ENCODE data around the gene PRKACA. TPM values are rescaled to one million over a fixed set of nuclear protein-coding genes. Genes with fewer than 3 reads are reported as not detected.

Gene PRKACA
- total RNA-seq = 10 to 100 TPM; 58.1 to 68.7 TPM

DNA sequence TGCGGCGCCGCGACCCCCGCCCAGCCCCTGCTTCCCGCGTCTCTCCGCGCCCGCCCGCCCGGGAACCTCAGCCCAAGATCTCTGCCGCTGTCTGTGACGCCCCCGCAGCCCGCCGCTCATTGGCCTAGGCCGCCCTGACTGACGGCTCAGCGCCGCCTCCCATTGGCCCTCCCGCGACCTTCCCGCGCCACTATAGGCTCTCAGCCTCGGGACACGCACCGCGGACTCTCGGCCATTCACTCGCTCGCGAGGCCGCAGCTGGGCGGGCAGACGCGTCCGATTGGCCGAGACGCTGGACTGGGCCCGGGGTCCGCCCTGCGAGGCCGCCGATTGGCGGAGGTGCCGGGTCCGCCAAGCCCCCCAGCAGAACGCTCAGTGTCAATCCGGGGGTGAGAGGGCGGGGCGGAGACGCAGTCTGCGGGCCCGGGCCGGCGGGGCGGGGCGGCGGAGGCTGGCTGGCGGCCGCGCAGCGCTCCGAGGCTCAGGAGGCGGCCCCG, at the start of gene PRKACA:
Gene PRKACA (minus strand): TSS at position 95 of the 497 bp plus-strand sequence. CDS start 215 bp downstream, outside the sequence.
- intact Hi-C loops (cut with DNase I, micrococcal nuclease) = loop anchor here (1.0 to 2.0 kb wide), 8 partner anchors 19 to 237 kb away; partner anchors contain the start of genes ASF1B (in 2 of the 2), DCAF15 (in 1 of the 2), RFX1 (in 1 of the 2) and SAMD1 (in 1 of the 2)
- peak within 1 kb of the TSS; percentile 77 for H3K27ac Mint-ChIP-seq
- peak; percentile 99 for DNase-seq
- peaks cover 41% of the 10 kb centered on the region for H3K4me1 Mint-ChIP-seq
- H3K9me3 Mint-ChIP-seq (ENCODE audit: low read depth) = no peaks in the 10 kb centered on the region
- ChIA-PET POLR2A (interaction anchor here (2.0 kb wide), 1 partner anchor 19 kb away, joined by 8 read pairs; the partner anchor contains the start of gene ASF1B), CTCF (interaction anchor here (0.6 to 0.9 kb wide), 5 partner anchors 13 to 138 kb away, joined by 3 to 7 read pairs (median 4); partner anchors contain the start of gene ASF1B)
- ATAC-seq = peak; percentile 98
- H3K36me3 Mint-ChIP-seq (ENCODE audit: low read depth) = peaks cover 4% of the 10 kb centered on the region
- H3K27me3 Mint-ChIP-seq = no peaks in the 10 kb centered on the region
- peak within 1 kb of the TSS; percentile 78 for H3K4me3 Mint-ChIP-seq

GRCh38 chr19:14166999-14167575, 49.5 kb upstream of the PRKACA start:
- ATAC-seq (peak; percentile 17), DNase-seq (no peak)
- Mint-ChIP-seq H3K9me3 (ENCODE audit: low read depth) (no peaks in the 10 kb centered on the region), H3K27me3 (no peaks in the 10 kb centered on the region), H3K36me3 (ENCODE audit: low read depth) (peaks cover 24% of the 10 kb centered on the region), H3K4me1 (peaks cover 26% of the 10 kb centered on the region), H3K4me3 (peak overlapping the region; percentile 48), H3K27ac (peak overlapping the region; percentile 82)
- intact Hi-C loops (cut with DNase I, micrococcal nuclease) = no loop called here
- ChIA-PET CTCF (interaction anchor here (0.6 to 0.9 kb wide), 3 partner anchors 8 to 29 kb away, joined by 3 read pairs; no protein-coding TSS in a partner anchor), POLR2A (interaction anchor here (0.7 to 2.4 kb wide), 2 partner anchors 9 to 30 kb away, joined by 3 to 8 read pairs; partner anchors contain the start of gene ASF1B)

GRCh38 chr19:14165990-14166830, 48.6 kb upstream of the PRKACA start:
- no peaks in the 10 kb centered on the region for H3K9me3 Mint-ChIP-seq (ENCODE audit: low read depth)
- peak; percentile 13 for ATAC-seq

GRCh38 chr19:14164724-14165493, 47.3 kb upstream of the PRKACA start:
- ATAC-seq = no peak
- intact Hi-C loops (cut with DNase I, micrococcal nuclease) = no loop called here
- DNase-seq = no peak
- no peak overlapping the region for H3K4me3 Mint-ChIP-seq
- ChIA-PET CTCF (no interaction called here), POLR2A (no interaction called here)
- H3K9me3 Mint-ChIP-seq (ENCODE audit: low read depth) = no peaks in the 10 kb centered on the region
- no peaks in the 10 kb centered on the region for H3K27me3 Mint-ChIP-seq
- peaks cover 26% of the 10 kb centered on the region for H3K4me1 Mint-ChIP-seq
- H3K36me3 Mint-ChIP-seq (ENCODE audit: low read depth) = peaks cover 3% of the 10 kb centered on the region
- H3K27ac Mint-ChIP-seq = no peak overlapping the region

More at GRCh38 chr19:14165990-14166830, 48.6 kb upstream of the PRKACA start:
- peak overlapping the region; percentile 48 for H3K4me3 Mint-ChIP-seq
- H3K4me1 Mint-ChIP-seq = peaks cover 26% of the 10 kb centered on the region
- no peak for DNase-seq
- intact Hi-C loops (cut with DNase I, micrococcal nuclease) = no loop called here
- peaks cover 16% of the 10 kb centered on the region for H3K36me3 Mint-ChIP-seq (ENCODE audit: low read depth)
- H3K27ac Mint-ChIP-seq = peak overlapping the region; percentile 82
- ChIA-PET POLR2A (no interaction called here), CTCF (interaction anchor here (0.6 to 0.9 kb wide), 3 partner anchors 7 to 1400 kb away, joined by 3 read pairs; no protein-coding TSS in a partner anchor)
- H3K27me3 Mint-ChIP-seq = no peaks in the 10 kb centered on the region

DNA sequence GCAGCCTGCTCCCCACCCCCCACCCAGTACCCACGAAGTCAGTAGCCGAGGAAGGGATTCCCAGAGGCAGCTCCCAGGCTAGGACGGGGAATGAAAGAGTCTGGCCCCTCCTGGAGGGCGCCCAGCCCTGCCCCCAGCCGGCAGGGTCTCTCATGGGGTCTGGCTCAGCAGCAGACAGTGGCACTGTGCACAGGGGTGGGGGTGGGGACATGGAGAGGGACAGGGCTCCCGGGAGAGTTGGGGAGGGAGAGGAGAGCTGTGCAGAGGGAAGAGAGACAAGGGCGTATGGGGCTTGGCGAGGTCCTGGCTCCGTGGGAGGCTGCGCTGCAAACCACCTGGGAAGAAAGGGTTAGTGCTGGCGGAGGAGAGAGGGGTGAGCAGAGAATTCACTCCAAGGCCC, 46.5 kb upstream of the PRKACA start:
- H3K4me3 Mint-ChIP-seq = no peak overlapping the region
- H3K27ac Mint-ChIP-seq = no peak overlapping the region
- ATAC-seq (no peak), DNase-seq (no peak)
- no peaks in the 10 kb centered on the region for H3K27me3 Mint-ChIP-seq
- CTCF ChIA-PET = no interaction called here
- intact Hi-C loops (cut with DNase I, micrococcal nuclease) = no loop called here
- POLR2A ChIA-PET = interaction anchor here (0.5 kb wide), 1 partner anchor 137 kb away, joined by 11 read pairs; no protein-coding TSS in a partner anchor
- no peaks in the 10 kb centered on the region for H3K36me3 Mint-ChIP-seq (ENCODE audit: low read depth)
- no peaks in the 10 kb centered on the region for H3K9me3 Mint-ChIP-seq (ENCODE audit: low read depth)
- peaks cover 26% of the 10 kb centered on the region for H3K4me1 Mint-ChIP-seq

DNA sequence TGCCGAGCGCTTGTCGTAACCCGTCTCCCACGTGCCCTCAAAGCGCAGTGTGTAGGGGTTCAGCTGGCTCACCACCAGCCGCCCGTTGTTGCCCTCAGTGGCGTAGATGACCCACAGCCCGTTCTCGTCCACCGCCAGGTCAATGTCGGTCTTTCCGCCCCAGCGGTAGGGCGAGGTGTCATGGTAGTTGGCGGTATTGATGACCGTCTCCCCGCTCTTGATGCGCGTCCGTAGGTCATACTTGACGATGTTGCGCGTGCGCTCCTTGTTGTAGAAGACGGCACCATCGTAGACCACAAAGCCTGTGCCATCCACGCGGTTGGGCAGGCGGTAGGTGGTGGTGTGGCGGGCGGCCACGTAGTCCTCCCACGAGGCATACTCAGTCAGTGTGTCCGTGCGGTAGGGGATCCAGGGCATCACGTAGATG, 45.3 kb upstream of the PRKACA start:
- intact Hi-C loops (cut with DNase I, micrococcal nuclease) = no loop called here
- no peak overlapping the region for H3K4me3 Mint-ChIP-seq
- no peaks in the 10 kb centered on the region for H3K9me3 Mint-ChIP-seq (ENCODE audit: low read depth)
- no peaks in the 10 kb centered on the region for H3K36me3 Mint-ChIP-seq (ENCODE audit: low read depth)
- H3K4me1 Mint-ChIP-seq = peaks cover 21% of the 10 kb centered on the region
- no peak overlapping the region for H3K27ac Mint-ChIP-seq
- DNase-seq = no peak
- ChIA-PET POLR2A (no interaction called here), CTCF (no interaction called here)
- no peaks in the 10 kb centered on the region for H3K27me3 Mint-ChIP-seq
- no peak for ATAC-seq

- no peak overlapping the region for H3K27ac Mint-ChIP-seq
- intact Hi-C loops (cut with DNase I, micrococcal nuclease) = no loop called here
- no peaks in the 10 kb centered on the region for H3K9me3 Mint-ChIP-seq (ENCODE audit: low read depth)
- no peaks in the 10 kb centered on the region for H3K27me3 Mint-ChIP-seq
- H3K4me3 Mint-ChIP-seq = no peak overlapping the region
- H3K36me3 Mint-ChIP-seq (ENCODE audit: low read depth) = peaks cover 3% of the 10 kb centered on the region
- DNase-seq (no peak), ATAC-seq (no peak)
- H3K4me1 Mint-ChIP-seq = peaks cover 9% of the 10 kb centered on the region
- POLR2A ChIA-PET = no interaction called here
- CTCF ChIA-PET = no interaction called here
These were observed 43.7 kb upstream of the PRKACA start for GRCh38 chr19:14161305-14161704.

DNA sequence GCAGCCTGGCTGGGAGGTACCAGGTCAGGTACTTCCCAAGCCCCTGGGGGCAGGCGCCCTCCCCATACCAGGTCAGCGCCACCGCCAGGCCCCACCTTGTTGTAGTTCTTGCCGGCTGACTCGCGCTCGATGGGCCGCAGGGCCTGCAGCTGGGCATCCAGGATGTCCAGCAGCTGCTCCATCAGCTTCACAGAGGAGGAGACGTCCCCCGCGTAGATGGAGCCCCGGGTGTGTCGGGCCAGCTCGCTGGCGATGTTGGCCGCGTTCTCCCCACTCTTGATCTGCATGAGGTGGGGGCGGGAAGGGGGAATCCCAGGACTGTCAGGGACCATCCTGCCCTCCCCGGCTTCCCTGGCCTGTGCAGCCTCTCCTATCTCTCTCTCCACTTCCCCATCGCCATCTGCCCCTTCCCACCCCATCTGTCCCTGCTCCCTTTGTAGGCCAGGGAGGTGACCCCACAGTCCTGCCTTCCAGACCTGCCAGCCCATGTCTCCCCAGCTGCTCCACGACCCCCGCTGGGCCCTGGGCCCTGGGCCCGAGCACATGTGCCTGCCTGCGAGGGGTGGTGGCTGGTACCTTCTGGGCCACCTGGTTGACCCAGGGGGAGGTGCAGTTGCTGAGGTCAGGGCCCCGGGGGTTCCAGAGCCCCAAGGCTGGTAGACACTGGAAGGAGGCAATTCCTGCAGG, 42.6 kb upstream of the PRKACA start:
- Mint-ChIP-seq H3K4me1 (no peaks in the 10 kb centered on the region), H3K4me3 (no peak overlapping the region), H3K27me3 (no peaks in the 10 kb centered on the region), H3K9me3 (ENCODE audit: low read depth) (no peaks in the 10 kb centered on the region), H3K27ac (no peak overlapping the region), H3K36me3 (ENCODE audit: low read depth) (peaks cover 3% of the 10 kb centered on the region)
- no peak for DNase-seq
- ChIA-PET POLR2A (no interaction called here), CTCF (interaction anchor here (0.6 kb wide), 1 partner anchor 387 kb away, joined by 4 read pairs; no protein-coding TSS in a partner anchor)
- no peak for ATAC-seq
- intact Hi-C loops (cut with DNase I, micrococcal nuclease) = no loop called here

DNA sequence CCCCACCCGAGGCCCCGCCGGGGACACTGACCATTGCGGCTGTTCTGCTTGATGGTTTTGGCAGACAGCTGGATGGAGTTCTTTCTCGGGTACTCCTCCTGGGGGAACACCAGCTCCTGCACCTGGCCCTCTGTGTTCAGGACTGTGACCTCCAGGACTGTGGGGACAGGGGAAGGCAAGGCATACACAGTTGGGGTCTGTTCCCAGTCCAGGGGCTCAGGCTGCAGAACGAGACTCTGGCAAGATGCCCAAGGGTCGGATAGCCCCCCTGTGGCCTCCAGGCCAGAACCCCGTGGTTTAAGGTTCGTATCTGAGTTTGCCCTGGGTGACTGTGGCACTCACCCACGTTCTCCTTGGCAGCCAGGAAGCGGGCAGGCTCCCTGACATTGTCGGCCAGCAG, 41.5 kb upstream of the PRKACA start:
- no peak for ATAC-seq
- intact Hi-C loops (cut with DNase I, micrococcal nuclease) = no loop called here
- H3K4me3 Mint-ChIP-seq = no peak overlapping the region
- no peak for DNase-seq
- no peaks in the 10 kb centered on the region for H3K27me3 Mint-ChIP-seq
- no peaks in the 10 kb centered on the region for H3K4me1 Mint-ChIP-seq
- H3K9me3 Mint-ChIP-seq (ENCODE audit: low read depth) = no peaks in the 10 kb centered on the region
- peaks cover 3% of the 10 kb centered on the region for H3K36me3 Mint-ChIP-seq (ENCODE audit: low read depth)
- H3K27ac Mint-ChIP-seq = no peak overlapping the region
- CTCF ChIA-PET = interaction anchor here (0.6 to 1.1 kb wide), 3 partner anchors 8 to 372 kb away, joined by 3 to 4 read pairs (median 3); no protein-coding TSS in a partner anchor
- POLR2A ChIA-PET = no interaction called here

- intact Hi-C loops (cut with DNase I, micrococcal nuclease) = no loop called here
- H3K4me3 Mint-ChIP-seq = no peak overlapping the region
- POLR2A ChIA-PET = no interaction called here
- no peaks in the 10 kb centered on the region for H3K9me3 Mint-ChIP-seq (ENCODE audit: low read depth)
- CTCF ChIA-PET = interaction anchor here (0.6 to 1.1 kb wide), 6 partner anchors 8 to 372 kb away, joined by 3 to 4 read pairs (median 3); no protein-coding TSS in a partner anchor
- H3K27ac Mint-ChIP-seq = no peak overlapping the region
- peaks cover 3% of the 10 kb centered on the region for H3K36me3 Mint-ChIP-seq (ENCODE audit: low read depth)
- ATAC-seq (no peak), DNase-seq (no peak)
- H3K27me3 Mint-ChIP-seq = no peaks in the 10 kb centered on the region
- no peaks in the 10 kb centered on the region for H3K4me1 Mint-ChIP-seq
These were observed 40.9 kb upstream of the PRKACA start for GRCh38 chr19:14158276-14159023.

Measured in activated CD4-positive, alpha-beta T cell treated with anti-CD3 and anti-CD28 coated beads for 36 hours (primary cell).